HG03432 (cell line): ENCODE results near the gene IRGQ.

Experiments
- ATAC-seq: cut with Tn5 transposase; IDR thresholded peaks from one replicate; pipeline ENCODE4 v1.9.1; 2021; ENCODE audit warnings: mild to moderate bottlenecking, moderate library complexity; ENCODE audit not compliant: unreplicated experiment

Gene IRGQ

DNA sequence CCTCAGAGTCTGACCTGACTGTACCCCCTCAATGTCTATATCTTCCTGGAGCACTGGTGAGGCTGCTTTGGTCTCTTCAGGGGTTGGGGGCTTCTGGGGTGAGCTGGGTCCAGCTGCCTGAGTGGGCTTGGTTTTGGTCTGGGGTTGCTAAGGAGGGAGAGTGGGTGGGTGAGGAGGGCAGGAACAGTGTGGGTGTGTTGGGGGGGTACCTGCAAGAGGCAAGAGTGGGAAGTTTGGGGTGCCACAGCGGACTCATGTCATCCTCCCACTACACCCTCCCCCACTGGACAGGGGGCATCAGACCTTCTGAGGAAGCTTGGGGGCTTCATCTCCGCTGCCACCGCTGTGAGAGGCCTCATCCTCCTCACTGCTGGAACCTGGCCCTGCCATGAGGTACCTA lies 49.4 kb downstream of the IRGQ start:
- ATAC-seq: no peak

DNA sequence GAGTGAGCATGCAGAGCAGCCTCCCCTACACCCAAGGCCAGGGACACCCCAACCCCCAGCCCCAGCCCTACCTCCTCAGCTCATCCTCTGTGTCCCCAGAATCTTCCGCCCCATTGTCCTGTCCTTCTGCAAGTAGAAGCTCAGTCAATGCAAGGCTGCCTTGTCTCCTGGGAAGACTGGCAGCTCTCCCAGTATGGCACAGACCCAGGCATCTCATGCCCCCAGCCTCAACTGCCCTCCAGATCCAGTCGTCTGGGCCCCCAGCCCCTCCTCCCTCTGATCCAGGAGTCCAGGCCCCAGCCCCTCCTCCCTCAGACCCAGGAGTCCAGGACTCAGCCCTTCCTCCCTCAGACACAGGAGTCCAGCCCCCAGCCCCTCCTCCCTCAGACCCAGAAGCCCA lies 50.0 kb downstream of the IRGQ start:
- no peak for ATAC-seq

DNA sequence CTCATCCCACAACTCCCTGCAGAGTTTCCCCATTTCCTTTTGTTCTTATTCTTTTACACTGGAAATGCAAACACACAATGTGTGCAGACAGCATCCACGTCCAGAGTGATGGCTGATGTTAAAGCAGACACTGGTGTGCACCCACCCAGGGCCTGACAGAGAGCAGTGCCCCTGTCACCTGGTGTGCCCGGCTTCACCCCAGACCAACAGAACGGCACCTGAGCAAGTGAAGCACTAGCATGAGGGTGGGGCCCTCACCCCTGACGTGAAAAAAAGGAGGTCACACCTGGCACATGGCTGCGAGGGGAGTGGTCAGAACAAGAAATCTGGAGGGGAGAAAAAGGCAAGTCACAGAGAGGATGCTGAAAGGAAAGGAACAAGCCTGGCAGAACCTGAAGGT lies 50.7 kb downstream of the IRGQ start:
- no peak for ATAC-seq

DNA sequence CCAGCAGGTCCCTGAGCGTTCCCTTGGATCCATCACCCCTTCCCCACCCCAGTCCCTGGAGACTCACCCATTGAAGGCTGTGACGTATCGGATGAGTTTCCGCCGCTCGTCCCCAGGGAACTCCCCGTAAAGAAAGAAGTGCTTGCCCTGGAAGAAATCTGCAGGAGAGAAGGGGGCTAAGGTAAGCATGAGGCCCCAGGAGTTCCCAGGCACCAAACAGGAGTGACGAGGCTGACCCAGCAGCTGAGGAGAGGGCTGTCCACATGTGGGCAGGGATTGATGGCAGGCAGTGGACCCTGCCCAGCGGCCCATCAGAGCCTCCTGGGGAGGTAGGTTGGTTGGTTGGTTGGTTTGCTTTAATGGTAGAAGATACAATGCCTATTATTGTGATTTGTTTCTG lies 51.9 kb downstream of the IRGQ start:
- ATAC-seq: no peak

DNA sequence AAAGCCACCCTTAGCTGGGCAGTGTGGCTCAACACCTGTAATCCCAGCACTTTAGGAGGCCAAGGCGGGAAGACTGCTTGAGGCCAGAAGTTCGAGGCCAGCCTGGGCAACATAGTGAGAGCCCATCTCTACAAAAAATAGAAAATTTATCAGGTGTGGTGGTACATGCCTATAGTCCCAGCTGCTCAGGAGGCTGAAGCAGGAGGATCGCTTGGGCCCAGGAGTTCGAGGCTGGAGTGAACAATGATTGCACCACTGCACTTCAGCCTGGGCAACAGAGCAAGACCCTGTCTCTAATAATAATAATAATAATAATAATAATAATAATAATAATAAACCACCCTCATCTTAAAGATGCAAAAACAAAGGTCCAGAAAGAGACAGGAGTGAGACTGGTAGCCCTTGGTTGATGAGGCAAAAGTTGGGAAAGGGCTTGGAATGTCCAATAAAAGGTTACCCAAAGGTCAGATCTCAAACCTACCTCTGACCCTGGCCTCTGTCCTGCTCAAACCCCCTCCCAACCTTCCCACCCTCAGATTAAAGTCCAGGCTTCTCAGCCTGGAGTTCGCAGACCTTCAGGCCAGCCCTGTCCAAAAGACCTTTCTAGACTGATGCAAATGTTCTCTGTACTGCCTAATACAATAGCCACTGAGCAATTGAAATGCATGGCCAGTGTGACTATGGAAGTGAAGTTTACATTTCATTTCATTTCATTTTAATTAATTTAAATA lies 53.8 kb downstream of the IRGQ start:
- ATAC-seq: no peak

DNA sequence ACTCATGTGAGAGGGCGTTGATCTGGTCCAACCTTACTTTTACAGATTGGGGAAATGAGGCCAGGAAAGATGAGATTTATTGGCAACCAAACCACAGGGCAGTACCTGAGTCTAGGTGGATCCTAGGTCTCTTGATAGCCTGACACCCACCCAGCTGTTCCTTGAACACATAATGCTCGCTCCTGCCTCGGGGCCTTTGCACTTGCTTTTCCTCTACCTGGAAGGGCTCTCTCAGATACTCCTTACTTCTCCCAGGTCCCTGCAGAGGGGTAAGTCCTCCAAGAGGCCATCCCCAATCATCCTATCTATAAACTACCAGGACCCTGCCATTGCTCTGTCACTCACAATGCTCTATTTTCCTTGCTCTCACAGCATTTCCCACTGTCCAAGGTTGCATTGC lies 55.6 kb downstream of the IRGQ start:
- no peak for ATAC-seq

DNA sequence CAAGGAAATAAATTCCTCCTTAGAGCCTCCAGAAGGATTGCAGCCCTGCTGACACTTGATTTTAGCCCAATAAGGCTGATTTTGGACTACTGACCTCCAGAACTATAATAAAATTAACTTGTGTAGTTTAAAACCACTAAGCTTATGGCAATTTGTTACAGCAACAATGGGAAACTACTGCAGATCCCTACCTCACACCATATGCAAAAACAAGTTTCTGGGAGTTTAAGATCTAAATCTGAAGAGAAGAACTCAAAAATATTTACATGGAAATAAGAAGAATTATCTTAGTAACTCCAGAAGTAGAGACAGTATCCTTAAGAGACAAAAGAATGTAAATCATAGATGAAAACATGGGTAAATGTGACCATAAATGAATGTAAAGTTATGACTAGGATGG lies 57.0 kb downstream of the IRGQ start:
- no peak for ATAC-seq

DNA sequence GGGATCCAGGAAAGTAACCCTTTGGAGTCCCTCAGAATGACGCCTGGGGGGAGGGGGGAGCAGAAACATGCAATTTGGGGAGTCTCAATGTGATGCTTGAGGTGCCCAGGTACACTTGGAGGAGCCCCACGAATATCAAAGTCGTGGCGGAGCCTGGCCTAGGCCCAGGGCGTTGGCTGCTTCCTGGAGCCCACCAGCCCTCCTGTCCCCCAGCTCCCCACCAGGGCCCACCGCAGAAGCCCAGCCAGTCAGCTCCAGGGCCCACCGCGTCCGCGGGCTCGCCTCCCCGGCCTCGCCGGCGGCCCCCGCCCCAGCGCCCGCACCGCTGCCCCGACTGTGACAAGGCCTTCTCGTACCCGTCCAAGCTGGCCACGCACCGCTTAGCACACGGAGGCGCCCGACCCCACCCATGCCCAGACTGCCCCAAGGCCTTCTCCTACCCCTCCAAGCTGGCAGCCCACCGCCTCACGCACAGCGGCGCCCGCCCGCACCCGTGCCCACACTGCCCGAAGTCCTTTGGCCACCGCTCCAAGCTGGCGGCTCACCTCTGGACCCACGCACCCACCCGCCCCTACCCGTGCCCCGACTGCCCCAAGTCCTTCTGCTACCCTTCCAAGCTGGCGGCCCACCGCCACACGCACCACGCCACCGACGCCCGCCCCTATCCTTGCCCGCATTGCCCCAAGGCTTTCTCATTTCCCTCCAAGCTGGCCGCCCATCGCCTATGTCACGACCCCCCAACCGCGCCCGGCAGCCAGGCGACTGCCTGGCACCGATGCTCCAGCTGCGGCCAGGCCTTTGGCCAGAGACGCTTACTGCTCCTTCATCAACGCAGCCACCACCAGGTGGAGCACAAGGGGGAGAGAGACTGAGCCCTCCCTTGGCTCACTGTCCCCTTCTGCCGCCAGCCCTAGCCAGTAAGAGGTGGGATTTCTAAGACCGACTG lies 60.8 kb downstream of the IRGQ start:
- ATAC-seq: no peak
